Gastrocnemius medialis (tissue), 4 donors: ENCODE data around the gene SHC2. TPM values are rescaled to one million over a fixed set of nuclear protein-coding genes. Genes with fewer than 3 reads are reported as not detected.

Experiments
- ATAC-seq, 2 donors: fragments of 150-250 bp; one replicate each; pipeline ENCODE4 v1.9.1; 2016
- DNase-seq, 2 donors: peaks; one replicate each; pipeline ENCODE4 v3.0.0-alpha.2; 2019
- H3K27ac ChIP-seq, 4 donors: fragments of 200-600 bp; sonication (generic); 1 replicate in 1 of 4; 2 replicates in 3 of 4; pipeline ENCODE4 v1.5.1; 2016 to 2018; ENCODE audit warnings: mild to moderate bottlenecking in 2 of 4, moderate library complexity in 1 of 4
- H3K27me3 ChIP-seq, 3 donors: fragments of 200-600 bp; sonication (generic) in 2 of 3; 1 replicate in 1 of 3; 2 replicates in 2 of 3; pipeline versions ENCODE4 v1.5.1 to v1.6.0; 2016 to 2019; ENCODE audit warnings: mild to moderate bottlenecking in 1 of 3, moderate library complexity in 1 of 3
- H3K36me3 ChIP-seq, 2 donors: fragments of 200-600 bp; sonication (generic) in 1 of 2; one replicate each; pipeline ENCODE4 v1.5.1; 2017 to 2018
- H3K4me1 ChIP-seq, 2 donors: fragments of 200-600 bp; sonication (generic) in 1 of 2; one replicate each; pipeline ENCODE4 v1.5.1; 2016 to 2017; ENCODE audit warnings: mild to moderate bottlenecking in 2 of 2
- H3K4me3 ChIP-seq, 4 donors: fragments of 200-600 bp; sonication (generic) in 3 of 4; 1 replicate in 1 of 4; 2 replicates in 3 of 4; pipeline ENCODE4 v1.5.1; 2016 to 2019; ENCODE audit warnings: mild to moderate bottlenecking in 2 of 4
- H3K9me3 ChIP-seq, 3 donors: fragments of 200-600 bp; sonication (generic) in 2 of 3; 1 replicate in 1 of 3; 2 replicates in 2 of 3; pipeline ENCODE4 v1.5.1; 2016 to 2019
- POLR2A ChIP-seq, 2 donors: fragments of 450-650 bp; IDR thresholded peaks; one replicate each; pipeline ENCODE4 v1.6.1; 2017; ENCODE audit warnings: antibody characterized with exemption in 2 of 2, mild to moderate bottlenecking in 2 of 2, moderate library complexity in 2 of 2
- in situ Hi-C, 4 donors: fragments of 200-750 bp; cut with MboI; loops; one replicate each; pipeline versions ENCODE4 v1.15.0 to v1.8.0; 2017; ENCODE audit warnings: low sequenced_read_pairs in 4 of 4
- intact Hi-C: fragments of 100-400 bp; cut with DNase I; formaldehyde crosslinking; loops from one replicate; pipeline ENCODE4 v1.15.1; 2023; ENCODE audit warnings: low total_unique reads
- total RNA-seq, 4 donors: library from RNA; depleted of rRNA; stranded (reverse); fragments of >200 nt; gene quantifications; one replicate each; pipeline versions ENCODE4 v1.1.0 to v1.2.3, GENCODE V29; 2016
- TF ChIP-seq, protein P1 (sequence below), 5 experiments: fragments of 450-650 bp in 3 of 5; fragments of 200-600 bp in 2 of 5; sonication (generic) in 2 of 5; IDR thresholded peaks in 4 of 5; conservative IDR thresholded peaks in 1 of 5; 1 replicate in 4 of 5; 2 replicates in 1 of 5; pipeline ENCODE4 v1.5.1; 2016 to 2019; ENCODE audit warnings: antibody characterized with exemption in 5 of 5, mild to moderate bottlenecking in 3 of 5, moderate library complexity in 3 of 5

Gene SHC2
- total RNA-seq, 4 donors from 2014 or later = 2.1 to 6.2 (median 4.5) TPM

DNA sequence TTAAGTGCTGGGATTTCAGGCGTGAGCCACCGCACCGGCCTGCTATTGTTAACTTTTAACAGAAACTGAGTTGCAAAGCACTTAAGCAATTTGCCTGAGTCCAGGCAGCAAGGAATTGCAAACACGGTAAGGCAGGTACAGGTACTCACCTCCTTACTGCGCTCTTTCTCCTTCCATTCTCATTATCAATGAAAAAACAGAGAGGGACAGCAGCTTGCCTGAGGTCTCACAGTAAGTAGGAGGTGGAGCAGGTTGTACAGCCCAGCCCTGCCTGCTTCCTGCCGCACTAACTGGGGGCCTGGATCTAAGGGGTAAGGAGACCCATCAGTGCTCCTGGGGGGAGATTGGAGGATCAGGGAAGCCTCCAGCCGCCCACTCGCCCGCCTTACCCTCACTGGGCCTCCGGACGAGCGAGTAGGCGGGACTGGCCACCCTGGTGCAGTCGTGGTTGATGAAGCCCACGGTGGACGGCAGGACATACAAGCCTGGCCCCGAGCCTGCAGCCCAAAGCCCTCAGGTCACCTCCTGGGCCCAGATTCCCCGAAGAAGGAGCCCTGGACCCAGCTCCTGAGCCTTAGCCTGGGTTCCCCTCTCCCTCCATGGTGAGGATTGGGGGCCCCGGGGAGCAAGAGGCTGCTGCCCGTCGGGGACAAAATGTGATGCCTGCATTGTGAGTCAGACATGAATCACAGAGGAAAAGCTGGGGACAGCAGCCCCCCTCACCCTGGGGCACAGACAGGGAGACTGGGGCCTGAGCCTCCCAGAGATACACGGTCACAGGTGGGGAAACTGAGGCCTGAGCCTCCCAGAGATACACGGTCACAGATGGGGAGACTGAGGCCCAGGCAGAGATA is 11.4 kb upstream of the SHC2 start:
- H3K36me3 ChIP-seq = no peaks in the 10 kb centered on the region
- no peak overlapping the region for H3K27ac ChIP-seq
- DNase-seq (no peak), ATAC-seq (no peak)
- H3K9me3 ChIP-seq = no peaks in the 10 kb centered on the region
- no peak overlapping the region for H3K4me3 ChIP-seq
- H3K27me3 ChIP-seq = no peaks in the 10 kb centered on the region
- TF ChIP-seq POLR2A (IDR thresholded peaks at IDR 0.05) = no peak
- TF ChIP-seq, protein P1, sequence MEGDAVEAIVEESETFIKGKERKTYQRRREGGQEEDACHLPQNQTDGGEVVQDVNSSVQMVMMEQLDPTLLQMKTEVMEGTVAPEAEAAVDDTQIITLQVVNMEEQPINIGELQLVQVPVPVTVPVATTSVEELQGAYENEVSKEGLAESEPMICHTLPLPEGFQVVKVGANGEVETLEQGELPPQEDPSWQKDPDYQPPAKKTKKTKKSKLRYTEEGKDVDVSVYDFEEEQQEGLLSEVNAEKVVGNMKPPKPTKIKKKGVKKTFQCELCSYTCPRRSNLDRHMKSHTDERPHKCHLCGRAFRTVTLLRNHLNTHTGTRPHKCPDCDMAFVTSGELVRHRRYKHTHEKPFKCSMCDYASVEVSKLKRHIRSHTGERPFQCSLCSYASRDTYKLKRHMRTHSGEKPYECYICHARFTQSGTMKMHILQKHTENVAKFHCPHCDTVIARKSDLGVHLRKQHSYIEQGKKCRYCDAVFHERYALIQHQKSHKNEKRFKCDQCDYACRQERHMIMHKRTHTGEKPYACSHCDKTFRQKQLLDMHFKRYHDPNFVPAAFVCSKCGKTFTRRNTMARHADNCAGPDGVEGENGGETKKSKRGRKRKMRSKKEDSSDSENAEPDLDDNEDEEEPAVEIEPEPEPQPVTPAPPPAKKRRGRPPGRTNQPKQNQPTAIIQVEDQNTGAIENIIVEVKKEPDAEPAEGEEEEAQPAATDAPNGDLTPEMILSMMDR (IDR thresholded peaks at IDR 0.05 in 4 of 5, conservative IDR thresholded peaks at IDR 0.05 in 1 of 5) = no peak
- no peaks in the 10 kb centered on the region for H3K4me1 ChIP-seq
- intact Hi-C loops (no loop called here), in situ Hi-C loops (no loop called here)

DNA sequence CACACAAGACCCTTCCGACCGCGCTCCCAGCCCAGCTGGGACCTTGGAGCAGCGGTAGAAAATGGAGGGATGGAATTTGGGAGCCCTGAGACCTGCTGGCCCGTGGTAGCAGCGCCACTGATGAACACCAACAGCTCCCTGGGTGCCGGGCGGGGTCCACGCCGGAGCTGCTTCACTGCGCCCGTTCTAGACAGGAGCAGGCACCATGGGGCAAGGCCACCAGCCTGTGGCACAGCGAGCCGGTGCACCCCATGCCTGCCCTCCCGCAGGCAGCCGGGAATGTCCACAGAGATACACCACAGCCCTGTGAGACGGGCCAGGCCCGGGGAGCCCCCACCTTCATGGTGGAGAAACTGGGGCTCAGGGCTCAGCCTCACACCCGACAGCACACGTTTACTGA is 9.9 kb upstream of the SHC2 start:
- Histone ChIP-seq H3K9me3 (no peaks in the 10 kb centered on the region), H3K36me3 (no peaks in the 10 kb centered on the region), H3K27me3 (no peaks in the 10 kb centered on the region), H3K4me3 (no peak overlapping the region), H3K27ac (no peak overlapping the region), H3K4me1 (no peaks in the 10 kb centered on the region)
- DNase-seq (no peak), ATAC-seq (no peak)
- intact Hi-C loops (no loop called here), in situ Hi-C loops (no loop called here)
- TF ChIP-seq, protein P1 (IDR thresholded peaks at IDR 0.05 in 4 of 5, conservative IDR thresholded peaks at IDR 0.05 in 1 of 5) = no peak
- no peak for TF ChIP-seq POLR2A (IDR thresholded peaks at IDR 0.05)

DNA sequence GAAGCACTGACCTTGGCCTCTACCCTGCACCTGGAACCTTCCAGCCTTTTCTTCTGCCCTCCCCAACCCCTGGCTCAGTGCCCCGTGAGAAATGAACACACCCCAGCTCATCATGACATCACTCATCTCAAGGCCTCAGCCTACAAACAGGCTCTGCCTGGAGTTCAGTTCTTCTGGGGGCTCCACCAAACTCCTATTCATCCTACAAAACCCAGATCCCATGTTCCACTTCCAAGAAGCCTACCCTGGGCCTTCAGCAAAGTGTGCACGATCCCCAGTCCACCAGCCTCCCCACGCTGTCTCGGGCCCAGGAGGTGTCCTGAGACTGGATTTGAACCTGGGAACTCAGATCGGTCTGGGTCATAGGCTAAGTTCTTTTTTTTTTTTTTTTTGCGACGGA is 9.0 kb upstream of the SHC2 start:
- Histone ChIP-seq H3K4me3 (no peak overlapping the region), H3K4me1 (no peaks in the 10 kb centered on the region), H3K36me3 (no peaks in the 10 kb centered on the region), H3K9me3 (no peaks in the 10 kb centered on the region), H3K27me3 (no peaks in the 10 kb centered on the region), H3K27ac (no peak overlapping the region)
- intact Hi-C loops (no loop called here), in situ Hi-C loops (no loop called here)
- TF ChIP-seq, protein P1 (IDR thresholded peaks at IDR 0.05 in 4 of 5, conservative IDR thresholded peaks at IDR 0.05 in 1 of 5) = no peak
- TF ChIP-seq POLR2A (IDR thresholded peaks at IDR 0.05) = no peak
- ATAC-seq (no peak), DNase-seq (no peak)

DNA sequence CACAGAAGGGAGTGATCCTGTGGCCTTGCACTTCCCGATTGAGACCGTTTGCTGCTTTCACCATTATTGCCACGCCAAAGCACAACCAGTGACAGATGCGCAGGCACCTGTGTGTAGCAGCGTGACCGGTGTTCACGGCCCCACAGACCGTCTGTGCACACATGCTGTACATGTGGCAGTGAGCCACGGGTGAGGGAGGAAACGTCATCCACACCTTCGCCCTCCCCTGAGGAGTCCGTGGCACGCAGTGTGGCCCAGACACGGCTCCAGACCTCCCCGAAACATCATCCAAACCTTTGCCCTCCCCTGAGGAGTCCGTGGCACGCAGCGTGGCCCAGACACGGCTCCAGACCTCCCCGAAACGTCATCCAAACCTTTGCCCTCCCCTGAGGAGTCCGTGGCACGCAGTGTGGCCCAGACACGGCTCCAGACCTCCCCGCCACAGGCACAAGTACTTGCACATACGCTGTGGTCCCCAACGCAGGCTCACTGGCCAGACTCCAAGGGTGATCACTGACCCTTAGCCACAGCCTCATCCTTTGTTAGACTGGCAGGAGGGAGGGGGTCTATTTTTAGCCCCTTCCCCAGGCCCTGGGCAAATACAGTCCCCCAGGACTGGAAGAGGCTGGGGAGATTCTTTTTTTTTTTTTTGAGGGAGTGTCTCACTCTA is 7.9 kb upstream of the SHC2 start:
- ATAC-seq (no peak), DNase-seq (no peak)
- no peak overlapping the region for H3K27ac ChIP-seq
- TF ChIP-seq, protein P1 (IDR thresholded peaks at IDR 0.05 in 4 of 5, conservative IDR thresholded peaks at IDR 0.05 in 1 of 5) = no peak
- TF ChIP-seq POLR2A (IDR thresholded peaks at IDR 0.05) = no peak
- no peaks in the 10 kb centered on the region for H3K9me3 ChIP-seq
- intact Hi-C loops (no loop called here), in situ Hi-C loops (no loop called here)
- no peaks in the 10 kb centered on the region for H3K27me3 ChIP-seq
- no peaks in the 10 kb centered on the region for H3K4me1 ChIP-seq
- H3K4me3 ChIP-seq = no peak overlapping the region
- H3K36me3 ChIP-seq = no peaks in the 10 kb centered on the region
